Activated T-cell treated with anti-CD3 and anti-CD28 coated beads, Interleukin-2, amount 50 U/mL, for 48 hours (primary cell): Measurements from ENCODE around the gene IFT20.
"Not testable (repeated sequence)": the region's sequence is repeated elsewhere in the genome, so short reads cannot be mapped to it uniquely, and the experiment has no call there.

Experiments
- DNase-seq, 2 experiments: peaks; one replicate each; pipeline ENCODE4 v3.0.0-alpha.2; 2020

Gene IFT20

GRCh38 chr17:28298449-28298848 is 36.8 kb downstream of the IFT20 start:
- DNase-seq, result no peak

DNA sequence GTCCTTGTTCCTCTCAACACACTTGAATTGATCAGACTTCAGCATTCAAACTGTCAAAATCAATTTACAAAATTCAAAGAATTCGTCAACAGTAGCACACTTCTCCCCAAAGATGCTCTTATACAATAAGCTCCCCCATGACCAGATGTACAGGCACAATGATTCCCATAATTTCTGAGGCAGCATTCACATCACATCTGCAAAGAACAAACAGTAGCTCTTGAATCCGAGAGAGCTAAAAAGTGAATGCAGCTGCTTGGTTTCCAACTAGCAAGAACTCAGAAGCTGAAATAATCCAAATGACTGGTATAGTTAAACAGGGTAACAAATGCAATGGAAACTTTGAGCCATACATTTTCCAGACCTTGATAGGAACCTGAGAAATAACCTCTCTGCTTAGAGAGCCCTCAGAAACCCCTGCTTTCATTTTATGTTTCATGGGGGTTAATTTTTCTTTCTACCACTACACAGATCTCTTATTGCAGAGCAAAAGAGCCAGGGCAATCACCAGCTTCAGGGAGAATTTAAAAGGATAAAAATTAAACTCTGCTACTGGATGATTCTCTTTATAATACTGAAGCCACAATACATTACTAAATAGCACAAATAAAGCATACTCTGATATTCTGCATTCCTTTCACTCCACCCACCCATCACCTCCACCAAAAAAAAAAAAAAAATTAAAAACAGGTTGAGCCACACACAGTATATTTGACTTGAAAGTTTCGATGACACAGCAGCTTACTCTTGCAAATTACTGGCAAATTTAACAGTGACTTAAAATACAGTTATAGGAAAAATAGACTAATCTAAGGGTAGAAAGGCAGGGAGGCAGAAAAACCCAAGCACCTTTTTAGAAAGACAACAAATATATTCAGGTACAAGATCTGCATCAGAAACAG is 39.3 kb downstream of the IFT20 start:
- no peak for DNase-seq

DNA sequence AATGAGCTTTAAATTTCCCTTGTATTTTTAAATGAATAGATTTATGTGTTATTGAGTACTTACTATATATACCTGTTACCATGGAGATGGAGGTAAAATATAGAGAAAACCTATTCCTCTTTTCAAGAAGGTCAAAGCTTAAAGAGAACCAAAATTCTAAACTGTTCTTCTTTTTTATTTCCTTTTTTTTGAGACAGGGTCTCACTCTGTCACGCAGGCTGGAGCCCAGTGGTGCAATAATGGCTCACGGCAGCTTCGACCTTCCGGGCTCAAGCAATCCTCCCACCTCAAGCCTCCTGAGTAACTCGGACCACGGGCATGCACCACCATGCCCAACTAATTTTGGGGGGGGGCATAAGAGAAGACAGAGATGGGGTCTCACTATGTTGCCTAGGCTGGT is 41.3 kb downstream of the IFT20 start:
- no peak for DNase-seq

- DNase-seq, result not testable (repeated sequence)
Observed at GRCh38 chr17:28292878-28293277, 42.4 kb downstream of the IFT20 start.

DNA sequence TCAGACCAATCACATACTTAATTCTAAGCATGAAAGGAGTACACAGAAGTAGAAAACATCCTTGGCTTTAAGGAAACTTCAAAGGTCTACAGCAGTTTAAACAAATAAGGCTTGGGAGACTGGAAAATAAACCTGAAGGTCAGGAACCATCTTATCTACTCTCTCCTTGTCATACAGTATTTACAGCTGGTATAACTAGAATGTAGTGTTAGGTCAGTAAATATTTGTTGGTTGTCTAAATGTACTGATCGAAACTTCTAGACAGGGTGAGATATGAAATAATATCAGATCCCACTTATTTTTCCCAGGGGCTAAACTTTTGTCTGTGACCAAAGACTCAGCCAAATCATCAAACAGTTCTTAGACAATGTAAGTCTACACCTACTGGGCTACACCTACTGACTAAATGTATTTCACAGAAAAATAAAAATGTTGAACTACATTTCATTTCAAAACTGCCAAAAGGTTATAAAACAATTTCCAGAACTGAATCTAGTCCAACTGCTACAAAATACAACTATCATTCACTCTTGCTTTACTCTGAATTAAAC is 43.4 kb downstream of the IFT20 start:
- DNase-seq, result no peak

GRCh38 chr17:28290703-28291102 is 44.6 kb downstream of the IFT20 start:
- no peak for DNase-seq

- DNase-seq, result no peak
Observed at GRCh38 chr17:28285965-28286364, 49.3 kb downstream of the IFT20 start.

GRCh38 chr17:28282596-28282995 is 52.7 kb downstream of the IFT20 start:
- DNase-seq, result no peak

- DNase-seq, result no peak
Observed at GRCh38 chr17:28280826-28281225, 54.4 kb downstream of the IFT20 start.

DNA sequence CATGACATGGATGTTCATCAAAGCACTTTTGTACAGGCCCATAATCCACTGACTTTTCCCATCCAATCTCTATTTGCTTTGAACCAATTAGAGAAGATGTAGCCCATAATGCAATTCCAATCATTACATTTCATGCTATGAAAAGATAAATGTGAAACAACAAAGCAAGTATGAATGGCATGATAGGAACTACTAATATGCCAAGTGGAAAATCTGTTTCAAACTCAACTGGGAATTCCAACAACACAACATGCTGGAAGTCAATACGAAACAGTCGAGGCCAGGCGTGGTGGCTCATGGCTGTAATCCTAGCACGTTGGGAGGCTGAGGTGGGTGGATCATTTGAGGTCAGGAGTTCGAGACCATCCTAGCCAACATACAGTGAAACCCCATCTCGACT is 55.9 kb downstream of the IFT20 start:
- DNase-seq, result no peak
